HG03025 (cell line): Measurements from ENCODE around the gene NOXO1.

Experiments used
- ATAC-seq: cut with Tn5 transposase; IDR thresholded peaks from one replicate; pipeline ENCODE4 v1.9.1; 2021; ENCODE audit warnings: mild to moderate bottlenecking, moderate library complexity; ENCODE audit not compliant: unreplicated experiment, low FRiP score

The NOXO1 gene, protein sequence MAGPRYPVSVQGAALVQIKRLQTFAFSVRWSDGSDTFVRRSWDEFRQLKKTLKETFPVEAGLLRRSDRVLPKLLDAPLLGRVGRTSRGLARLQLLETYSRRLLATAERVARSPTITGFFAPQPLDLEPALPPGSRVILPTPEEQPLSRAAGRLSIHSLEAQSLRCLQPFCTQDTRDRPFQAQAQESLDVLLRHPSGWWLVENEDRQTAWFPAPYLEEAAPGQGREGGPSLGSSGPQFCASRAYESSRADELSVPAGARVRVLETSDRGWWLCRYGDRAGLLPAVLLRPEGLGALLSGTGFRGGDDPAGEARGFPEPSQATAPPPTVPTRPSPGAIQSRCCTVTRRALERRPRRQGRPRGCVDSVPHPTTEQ

DNA sequence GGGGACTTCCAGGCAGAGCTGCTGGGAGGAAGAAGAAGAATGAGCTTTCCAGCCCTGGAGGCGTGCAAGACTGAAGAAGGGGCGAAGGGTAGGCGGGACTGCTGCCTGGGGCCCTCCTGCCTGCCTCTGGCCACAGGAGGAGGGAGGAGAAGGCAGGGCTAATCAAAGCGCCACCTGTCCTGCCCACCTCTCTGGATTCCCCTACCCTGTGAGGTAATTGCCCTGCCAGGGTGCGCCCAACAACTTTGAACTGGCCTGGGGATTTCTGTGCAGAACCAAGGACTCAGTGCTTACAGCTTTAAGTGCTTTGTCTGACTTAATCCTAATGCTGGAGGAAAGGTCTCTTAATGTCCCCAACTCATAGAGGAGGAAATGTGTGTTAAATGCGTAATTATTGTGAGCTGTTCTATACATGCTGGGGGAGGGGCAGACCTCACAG is at the start of gene NOXO1:
Gene NOXO1, minus strand, starts transcription at position 72 of the 439 bp plus-strand sequence. CDS start 290 bp downstream, outside the sequence.
- ATAC-seq = no peak

DNA sequence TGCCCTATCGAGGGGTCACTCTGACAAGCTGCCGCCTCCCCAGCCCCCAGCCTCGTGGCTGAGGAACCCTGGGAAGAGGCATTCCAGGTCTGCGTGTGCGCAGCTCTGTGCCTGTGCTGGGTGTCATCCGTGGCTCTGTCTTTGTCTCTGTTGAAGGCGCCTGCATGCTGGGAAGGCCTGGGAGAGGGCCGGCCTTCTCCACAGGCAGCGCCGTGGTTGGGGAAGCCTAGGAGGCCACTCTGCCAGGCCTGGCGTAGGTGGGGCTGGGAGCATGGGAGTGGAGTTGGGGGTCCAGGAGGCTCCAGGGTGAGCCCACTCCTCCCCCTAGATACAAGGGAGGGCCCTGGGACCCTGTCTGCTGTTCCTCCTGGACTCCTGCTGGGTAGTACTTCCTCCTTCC is 48.8 kb upstream of the NOXO1 start:
- no peak for ATAC-seq

DNA sequence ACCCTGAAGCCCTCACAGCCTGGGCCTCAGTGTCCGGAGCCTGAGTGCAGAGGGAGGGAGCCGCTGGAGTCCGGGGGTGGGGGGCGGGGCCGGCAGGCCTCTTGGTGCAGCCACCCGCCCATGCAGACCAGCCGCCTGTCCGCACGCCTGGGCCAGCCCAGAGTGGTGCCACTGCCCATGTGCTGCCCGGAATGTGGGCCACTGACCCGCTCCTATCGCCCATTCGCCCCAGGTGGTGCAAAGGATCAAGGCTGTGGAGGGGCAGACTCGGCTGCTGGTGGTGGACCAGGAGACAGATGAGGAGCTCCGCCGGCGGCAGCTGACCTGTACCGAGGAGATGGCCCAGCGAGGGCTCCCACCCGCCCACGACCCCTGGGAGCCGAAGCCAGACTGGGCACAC is 48.1 kb upstream of the NOXO1 start:
- no peak for ATAC-seq

DNA sequence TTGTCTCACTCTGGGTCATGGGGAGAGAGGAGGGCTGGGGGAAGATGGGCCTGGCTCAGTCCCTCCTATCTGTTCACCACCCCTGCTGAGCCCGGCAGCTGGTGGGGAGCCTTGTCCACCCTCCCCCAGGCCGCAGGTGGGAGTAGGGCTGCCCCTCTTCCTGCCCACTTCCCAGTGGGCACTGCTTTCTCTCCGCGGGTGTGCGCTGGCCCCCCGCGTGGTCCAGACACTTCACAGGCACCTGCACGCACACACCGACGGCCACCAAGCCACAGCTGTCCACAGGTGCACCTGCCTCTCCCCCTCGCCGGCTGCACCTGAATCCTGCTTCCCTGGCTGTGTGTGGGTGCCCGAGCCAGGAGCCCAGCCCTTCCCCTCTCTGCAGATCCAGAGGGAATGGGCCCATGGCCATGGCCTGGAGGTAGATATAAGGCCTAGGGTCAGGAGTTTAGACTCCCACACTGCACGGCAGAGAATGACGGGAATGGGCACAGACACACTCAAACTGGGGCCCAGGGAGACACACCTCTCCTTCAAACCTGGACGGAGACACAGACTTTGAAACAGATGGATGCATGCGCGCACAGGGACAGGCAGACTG is 47.5 kb upstream of the NOXO1 start:
- no peak for ATAC-seq

DNA sequence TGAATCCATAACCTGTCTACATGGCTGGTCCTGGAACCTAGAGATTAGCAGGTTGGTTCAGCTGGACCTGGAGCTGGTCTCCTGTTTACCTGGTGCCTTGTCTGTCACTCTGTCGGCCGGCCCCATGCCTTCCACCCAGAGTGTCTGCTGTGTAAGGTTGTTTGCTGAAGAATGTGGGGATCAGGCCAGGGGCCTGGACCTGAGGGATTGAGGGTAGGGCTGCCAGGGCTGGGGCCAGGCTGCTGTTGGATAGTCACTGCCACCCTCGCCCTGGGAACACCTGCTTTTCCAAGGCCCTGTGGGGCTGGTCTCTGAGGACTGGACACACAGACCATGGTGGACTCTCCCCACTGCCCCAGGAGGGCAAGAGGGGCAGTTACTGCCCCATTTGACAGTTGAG is 46.9 kb upstream of the NOXO1 start:
- ATAC-seq = no peak

DNA sequence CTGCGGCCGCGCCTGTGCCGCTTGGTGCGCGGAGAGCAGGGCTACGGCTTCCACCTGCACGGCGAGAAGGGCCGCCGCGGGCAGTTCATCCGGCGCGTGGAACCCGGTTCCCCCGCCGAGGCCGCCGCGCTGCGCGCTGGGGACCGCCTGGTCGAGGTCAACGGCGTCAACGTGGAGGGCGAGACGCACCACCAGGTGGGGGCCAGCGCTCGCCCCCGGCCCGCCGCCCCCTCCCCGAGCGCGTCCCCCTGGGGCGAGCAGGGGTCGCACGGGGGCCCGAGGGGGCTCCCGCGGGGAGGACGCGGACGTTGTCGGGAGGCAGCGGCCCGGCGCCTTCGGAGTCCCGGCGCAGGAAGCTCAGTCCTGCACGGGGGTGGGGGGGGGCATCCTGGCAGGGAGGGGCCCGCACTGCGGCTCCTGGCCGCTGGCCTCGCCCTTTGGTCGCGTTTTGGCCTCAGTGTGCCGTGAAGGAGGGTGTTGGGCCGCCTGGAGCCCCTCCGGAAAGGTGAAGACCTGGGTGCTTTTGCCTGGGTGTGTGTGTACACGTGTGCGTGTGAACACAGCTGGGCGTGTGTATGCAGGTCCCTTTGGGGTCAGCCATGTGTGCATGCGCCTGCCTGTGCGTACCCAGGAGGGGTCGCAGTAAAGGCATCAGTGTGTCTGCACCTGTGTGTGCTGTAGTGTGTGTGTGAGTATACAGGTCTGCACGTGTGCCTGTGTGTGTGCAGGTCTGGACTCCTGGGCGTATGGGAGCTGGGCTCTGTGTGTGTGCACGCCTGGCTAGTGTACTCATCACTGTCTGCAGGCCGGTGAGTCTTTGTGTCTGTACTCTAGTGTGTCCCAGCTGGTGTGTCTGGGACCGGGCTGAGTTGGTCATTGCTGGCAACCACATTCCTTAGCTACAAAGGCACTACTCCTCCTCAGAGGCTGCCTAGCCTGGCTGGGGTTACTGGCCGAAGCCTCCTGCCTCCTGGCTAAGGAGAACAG is 46.0 kb upstream of the NOXO1 start:
- no peak for ATAC-seq

DNA sequence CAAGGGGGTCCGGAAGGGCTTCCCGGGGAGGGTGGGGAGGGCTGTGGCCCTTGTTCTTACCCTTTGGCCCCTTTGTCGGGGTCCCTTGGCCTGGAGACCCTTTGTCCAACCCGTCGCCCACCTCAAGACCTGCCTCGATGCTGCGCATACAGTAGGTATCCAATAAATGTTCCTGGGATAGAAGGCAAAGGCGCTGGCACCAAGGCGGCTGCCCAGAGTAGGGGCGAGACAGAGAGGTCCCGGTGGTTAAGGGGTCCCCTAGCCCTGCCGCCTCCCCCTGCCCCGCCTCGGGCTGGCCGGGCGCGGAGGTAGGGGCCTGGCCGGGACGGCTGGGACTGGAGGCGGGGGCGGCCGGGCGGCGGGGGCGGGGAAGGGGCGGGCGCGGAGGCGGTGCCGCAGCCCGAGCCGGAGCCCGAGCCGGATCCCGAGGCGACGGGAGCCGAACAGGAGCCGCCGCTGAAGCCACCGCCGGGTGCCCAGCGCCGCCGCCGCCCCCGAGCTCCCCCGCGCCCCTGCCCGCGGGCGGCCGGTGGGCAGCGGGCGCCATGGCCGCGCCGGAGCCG is 45.3 kb upstream of the NOXO1 start, which contains the start of gene NHERF2:
Gene NHERF2, plus strand, starts transcription at position 442 of the 563 bp plus-strand sequence. Its CDS starts 104 bp downstream, at position 546.
- ATAC-seq = no peak

DNA sequence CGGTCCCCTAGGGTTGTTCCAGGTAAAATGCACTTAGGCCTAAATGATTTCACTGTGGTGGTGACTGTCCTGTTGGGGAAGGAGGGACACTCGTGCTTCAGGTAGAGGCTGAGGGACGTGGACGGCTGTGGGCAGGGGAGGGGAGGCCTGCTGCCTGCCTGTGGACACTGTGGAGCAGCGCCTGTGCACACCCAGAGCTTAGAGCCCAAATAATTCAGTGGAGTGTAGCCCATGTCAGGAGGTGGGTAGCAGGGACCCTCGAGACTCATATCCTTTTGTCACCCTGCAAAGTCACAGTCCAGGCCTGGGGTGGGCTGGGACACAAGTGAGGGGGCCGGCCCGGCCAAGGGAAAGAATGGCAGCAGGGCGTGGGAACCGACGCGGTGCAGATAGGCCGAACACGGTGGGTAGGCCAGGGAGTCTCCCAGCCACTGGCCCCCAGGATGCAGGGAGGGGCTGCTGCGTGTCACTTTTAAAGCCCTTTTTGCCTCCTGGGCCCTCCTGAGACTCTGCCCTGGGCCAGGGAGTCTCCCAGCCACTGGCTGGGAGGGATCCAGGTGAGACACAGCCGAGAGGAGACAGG is 44.7 kb upstream of the NOXO1 start:
- no peak for ATAC-seq

DNA sequence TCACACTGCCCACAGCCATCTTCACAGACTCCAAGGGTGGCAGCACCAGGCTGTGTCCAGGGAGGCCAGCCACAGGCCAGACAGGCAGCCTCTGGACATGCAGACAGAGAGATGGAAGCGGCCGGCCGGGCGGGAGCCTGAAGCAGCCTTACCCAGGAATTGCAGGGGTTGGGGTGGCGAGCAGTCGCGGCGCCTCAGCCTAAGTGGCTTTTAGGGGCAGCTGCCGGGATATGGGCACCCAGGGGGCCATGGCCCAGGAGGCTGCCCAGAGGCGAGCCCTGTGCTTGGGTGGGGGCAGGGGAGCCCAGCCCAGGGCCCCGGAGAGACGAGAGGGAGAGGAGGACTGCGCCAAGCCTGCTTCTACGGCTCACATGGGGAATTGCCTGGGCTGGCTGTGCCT is 44.0 kb upstream of the NOXO1 start:
- ATAC-seq = no peak

DNA sequence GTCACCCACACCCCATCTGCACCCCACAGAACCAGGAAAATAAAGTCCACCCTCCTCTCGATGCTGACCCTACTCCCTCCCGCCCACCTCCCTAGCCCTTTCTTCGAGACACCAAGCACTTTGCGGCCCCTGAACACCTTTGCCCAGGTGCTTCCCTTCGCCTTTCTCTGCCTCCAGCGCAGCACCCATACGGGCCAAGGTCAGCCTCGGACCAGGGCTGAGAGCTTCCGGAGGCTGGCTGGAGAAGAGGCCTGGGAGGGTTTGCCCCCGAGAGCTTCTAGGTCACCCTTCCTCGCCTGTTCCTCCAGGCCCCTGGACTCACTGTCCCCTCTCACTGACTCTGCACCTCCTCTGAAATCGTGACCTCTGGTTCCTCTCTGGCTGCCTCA is 42.8 kb upstream of the NOXO1 start:
- ATAC-seq = no peak

DNA sequence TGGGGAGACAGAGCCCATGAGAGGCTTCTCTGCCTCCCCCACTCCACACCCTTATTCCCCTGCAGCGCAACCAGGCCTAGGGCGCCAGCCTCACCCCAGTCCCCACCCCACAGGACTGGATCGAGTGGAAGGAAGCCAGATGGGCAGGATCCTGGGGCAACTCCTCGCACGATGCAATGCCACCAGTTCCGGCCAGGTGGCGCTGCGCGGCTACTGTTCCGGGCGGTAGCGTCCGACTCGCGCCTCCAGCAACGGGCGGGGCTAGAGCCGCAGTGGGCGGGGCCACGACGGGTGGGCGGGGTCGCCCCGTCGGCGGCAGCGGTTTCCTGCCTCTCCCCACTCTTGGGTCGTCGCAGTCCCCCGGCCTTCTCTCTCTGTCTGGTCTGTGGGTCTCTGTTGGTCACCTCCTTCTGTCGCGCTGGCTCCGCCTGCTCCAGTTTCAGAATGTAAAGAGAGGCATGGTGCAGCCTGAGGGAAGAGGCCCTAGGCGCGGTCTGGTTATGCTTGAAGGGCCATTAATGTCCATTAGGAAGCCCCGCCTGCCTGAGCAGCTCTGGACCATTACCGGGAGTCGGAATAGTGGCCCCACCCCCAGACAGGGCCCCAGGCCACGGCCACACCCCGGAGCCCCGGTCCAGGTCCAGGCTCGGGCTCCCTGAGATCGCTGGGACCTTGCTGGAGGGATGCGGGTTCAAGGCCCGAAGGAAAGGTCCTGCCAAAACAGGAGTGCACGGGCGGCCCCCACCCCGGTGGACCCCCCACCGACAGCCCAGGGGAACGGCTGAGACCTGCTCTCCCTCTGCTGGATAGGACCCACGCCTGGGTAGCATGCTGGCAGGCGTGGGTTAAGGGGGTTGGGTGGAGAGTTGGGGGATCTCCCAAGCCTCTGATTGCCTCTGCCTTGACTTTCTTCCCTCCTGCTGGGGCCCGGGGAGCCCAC is 42.1 kb upstream of the NOXO1 start:
- no peak for ATAC-seq

DNA sequence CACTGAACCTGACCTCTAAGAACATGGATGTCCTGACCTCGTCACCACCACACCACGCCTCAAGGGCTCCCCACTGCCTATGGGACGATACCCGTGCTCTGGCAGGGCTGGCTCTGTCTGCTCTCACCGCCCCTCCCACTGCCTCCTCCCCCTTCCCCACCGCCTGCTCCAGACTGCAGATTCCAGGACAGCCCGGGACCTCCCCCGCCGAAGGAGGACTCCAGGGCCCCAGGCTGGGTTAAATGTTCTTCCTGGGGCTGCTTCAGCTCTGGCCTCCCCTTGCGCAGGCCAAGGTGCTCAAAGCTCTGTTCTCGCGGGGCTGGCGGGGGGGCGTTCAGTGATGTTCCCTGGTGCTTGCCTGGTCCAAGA is 41.4 kb upstream of the NOXO1 start:
- ATAC-seq = no peak

DNA sequence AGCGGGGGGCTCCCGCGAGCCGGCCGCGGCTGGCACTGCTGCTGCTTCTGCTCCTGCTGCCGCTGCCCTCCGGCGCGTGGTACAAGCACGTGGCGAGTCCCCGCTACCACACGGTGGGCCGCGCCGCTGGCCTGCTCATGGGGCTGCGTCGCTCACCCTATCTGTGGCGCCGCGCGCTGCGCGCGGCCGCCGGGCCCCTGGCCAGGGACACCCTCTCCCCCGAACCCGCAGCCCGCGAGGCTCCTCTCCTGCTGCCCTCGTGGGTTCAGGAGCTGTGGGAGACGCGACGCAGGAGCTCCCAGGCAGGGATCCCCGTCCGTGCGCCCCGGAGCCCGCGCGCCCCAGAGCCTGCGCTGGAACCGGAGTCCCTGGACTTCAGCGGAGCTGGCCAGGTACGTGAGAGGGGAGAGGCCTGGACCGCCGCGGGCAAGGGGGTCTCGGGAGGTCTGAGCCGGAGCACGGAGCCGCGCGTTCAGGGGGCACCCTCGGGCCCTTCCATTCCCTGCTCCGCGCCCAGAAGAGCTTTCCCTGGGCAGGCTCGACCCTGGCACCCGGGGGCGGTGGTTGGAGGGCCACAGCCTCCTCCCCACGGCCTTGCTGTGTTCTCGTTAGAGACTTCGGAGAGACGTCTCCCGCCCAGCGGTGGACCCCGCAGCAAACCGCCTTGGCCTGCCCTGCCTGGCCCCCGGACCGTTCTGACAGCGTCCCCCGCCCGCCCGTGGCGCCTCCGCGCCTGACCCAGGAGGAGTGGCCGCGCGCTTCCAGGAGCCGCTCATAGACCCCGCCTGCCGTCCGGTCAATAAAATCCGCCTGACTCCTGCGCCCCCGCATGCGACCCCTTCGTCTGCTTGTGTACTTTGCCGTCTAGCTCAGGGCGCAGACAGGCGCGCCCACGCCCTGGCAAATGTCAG is 38.9 kb upstream of the NOXO1 start:
- no peak for ATAC-seq

DNA sequence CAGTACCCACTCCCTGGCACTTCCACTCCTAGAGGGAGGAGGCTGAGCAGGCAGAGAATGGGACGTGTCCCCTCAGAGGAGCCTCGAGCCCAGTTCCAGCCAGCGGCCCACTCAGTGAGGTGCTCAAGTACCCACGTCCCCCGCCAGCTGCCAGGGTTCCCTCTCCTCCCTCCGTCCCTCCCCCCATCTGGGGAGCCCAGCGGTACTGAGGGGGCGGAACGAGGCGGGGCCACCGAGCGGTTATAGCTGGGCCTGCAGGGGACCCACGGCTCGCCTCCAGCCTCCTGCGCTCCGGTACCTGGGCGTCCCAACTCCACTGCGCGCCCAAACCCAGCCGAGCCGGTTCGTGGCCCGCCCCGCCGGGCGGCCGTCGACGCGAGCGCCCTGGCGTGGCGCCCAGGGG is 38.2 kb upstream of the NOXO1 start, which contains the start of gene NPW:
Gene NPW, plus strand, starts transcription at position 268 of the 403 bp plus-strand sequence.
- ATAC-seq = no peak

DNA sequence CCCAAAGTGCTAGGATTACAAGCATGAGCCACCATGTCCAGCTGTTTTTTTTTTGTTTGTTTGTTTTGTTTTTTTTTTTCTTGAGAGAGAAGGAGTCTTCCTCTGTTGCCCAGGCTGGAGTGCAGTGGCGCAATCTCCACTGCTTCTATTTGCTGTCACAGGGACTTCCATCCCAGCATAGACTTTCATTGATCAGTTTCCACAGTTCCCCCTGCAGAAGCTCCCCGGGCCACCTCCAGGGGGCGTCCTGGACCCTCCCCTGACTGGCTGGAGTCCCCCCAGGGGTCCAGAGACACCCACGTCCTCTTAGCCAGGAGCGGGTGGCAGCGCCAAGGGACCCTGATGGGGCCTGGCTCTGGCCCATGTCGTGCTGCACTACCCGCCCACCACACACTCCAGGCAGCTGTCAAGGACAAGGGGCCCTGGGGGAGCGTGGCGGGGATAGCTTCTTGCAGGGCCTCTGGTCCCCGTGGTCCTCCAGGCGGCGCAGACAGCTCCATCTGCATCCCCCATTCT is 35.2 kb upstream of the NOXO1 start:
- ATAC-seq = no peak

DNA sequence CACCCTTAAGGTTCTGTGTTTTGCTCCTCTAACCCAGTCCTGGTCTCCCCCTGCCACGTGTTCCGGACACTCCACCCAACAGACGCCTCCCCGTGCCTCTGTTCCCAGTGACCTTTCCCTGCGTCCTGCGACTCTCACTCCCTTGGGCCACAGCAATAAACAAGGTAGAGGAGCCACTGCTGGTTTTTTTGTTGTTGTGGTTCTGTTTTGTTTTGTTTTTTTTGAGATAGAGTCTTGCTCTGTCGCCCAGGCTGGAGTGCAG is 34.6 kb upstream of the NOXO1 start:
- ATAC-seq = no peak

DNA sequence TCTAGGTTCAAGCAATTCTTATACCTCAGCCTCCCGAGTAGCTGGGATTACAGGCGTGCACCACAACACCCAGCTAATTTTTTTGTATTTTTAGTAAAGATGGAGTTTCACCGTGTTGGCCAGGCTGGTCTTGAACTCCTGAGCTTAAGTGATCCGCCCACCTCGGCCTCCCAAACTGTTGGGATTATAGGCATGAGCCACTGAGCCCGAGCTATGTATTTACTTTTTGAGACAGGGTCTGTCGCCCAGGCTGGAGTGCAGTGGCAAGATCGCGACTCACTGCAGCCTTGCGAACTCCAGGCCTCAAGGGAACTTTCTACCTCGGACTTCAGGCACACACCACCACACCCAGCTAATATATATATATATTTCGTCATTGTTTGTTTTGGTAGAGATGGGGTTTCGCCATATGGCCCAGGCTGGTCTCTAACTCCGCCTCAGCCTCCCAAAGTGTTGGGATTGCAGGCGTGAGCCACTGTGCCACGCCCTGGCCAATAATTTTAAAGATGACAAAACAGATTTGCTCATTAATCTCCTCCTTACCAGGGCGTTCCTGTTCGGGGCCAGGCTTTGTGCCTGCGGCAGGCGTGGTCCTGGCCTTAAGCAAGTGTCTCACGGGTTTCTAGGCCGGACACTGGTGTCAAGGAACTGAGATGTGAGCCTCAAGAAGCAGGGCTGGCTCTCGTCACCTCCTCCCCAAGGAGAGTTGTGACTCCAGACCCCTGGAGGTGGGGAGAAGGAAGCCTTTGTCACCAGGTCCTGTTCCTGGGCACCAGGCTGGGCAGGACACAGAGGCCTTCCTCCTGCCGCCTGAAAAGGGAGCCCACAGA is 34.1 kb upstream of the NOXO1 start:
- no peak for ATAC-seq
